ENCODE data around the gene CTSF.
A peak's percentile ranks its signal among the peaks of the same experiment; 100 is the strongest.
"Not testable (repeated sequence)": the region's sequence is repeated elsewhere in the genome, so short reads cannot be mapped to it uniquely, and the experiment has no call there.

Gene CTSF

DNA sequence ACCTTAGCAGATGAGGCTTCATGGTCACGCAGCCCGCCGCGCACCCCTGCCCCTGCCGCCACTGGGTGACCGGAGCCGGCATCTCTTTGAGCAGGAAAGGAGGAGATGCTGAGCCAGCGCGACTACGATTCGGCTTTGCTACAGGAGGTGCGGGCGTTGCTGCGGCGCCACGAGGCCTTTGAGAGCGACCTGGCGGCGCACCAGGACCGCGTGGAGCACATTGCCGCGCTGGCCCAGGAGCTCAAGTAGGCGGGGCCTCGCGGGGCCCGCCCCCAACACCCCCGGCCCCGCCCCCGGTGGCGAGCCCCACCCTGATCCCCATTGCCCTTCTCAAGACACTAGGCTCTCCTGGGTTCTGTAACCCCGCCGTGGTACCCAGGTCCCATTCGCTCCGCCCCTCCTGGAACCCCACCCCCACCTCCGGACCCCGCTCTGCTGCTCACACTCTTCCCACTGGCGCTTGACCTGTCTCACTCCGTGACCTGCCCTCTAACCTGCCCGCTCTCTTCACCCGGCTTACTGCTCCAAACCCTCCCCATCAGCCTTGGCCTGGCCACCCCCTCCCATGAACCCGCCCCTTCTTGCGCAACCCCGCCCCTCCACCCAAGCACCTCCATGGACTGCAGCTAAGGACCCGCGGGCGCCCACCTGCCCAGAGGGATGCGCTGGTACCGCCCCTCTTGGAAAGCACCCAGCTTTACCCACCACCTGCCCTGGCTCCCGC is 9.1 kb downstream of the CTSF start:
- DNase-seq (ENCODE audit: low spot score), result no peak

DNA sequence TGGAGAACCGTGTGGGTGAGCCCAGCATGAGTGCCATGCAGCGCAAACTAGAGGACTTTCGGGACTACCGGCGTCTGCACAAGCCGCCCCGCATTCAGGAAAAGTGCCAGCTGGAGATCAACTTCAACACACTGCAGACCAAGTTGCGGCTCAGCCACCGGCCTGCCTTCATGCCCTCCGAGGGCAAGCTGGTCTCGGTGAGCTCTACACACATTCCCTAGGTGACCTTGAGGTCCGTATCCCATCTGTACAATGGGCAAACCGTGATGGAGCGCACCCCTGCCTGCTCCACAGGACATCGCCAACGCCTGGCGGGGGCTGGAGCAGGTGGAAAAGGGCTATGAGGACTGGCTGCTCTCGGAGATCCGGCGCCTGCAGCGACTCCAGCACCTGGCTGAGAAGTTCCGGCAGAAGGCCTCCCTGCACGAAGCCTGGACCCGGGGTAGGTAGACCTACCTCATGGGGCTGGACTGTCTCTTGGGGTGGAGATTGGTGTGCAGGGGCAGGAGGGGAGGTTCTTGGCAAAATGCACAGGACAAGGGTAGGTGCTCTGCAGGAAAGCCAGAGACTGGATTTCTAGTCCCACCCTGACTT is 10.6 kb downstream of the CTSF start:
- DNase-seq (ENCODE audit: low spot score), result no peak

DNA sequence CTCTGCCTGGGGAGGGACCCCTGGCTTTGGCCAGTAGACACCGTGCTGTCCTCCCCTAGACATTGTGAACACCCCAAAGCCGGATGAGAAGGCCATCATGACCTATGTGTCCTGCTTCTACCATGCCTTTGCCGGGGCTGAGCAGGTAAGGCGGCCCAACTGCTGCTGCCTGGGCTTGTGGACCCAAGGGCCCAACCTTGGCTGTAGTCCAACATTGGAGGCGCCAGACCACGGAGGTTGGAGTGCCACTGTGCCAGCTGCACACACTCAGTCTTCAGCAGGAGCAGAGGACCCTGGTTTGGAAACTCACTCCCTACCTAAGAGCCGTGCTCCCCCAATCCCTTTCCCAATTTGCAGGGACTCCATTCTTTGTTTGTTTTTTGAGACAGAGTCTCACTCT is 12.3 kb downstream of the CTSF start:
- DNase-seq (ENCODE audit: low spot score), result no peak

- DNase-seq (ENCODE audit: low spot score), result no peak
Observed at GRCh38 chr11:66555416-66555815, 13.0 kb downstream of the CTSF start.

- DNase-seq (ENCODE audit: low spot score), result no peak
Observed at GRCh38 chr11:66554602-66555001, 13.8 kb downstream of the CTSF start.

GRCh38 chr11:66550887-66551286 is 17.5 kb downstream of the CTSF start:
- DNase-seq (ENCODE audit: low spot score), result no peak

DNA sequence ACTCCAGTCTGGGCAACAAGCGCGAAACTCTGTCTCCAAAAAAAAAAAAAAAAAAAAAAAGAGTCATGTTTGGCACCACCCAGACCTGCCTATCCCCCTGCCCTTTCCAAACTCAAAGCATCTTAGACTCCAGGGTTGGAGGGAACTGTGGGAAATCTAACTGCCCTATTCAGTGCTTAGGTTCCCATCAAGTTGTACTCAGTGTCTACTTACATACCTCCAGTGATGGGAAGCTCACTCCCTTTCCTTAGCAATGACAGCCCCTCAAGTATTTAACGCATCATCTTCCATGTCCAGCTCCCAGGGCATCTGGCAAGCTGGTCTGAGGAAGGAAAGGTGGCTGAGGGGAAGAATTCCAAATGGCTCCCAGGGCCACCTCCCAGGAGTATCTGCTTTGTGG is 18.7 kb downstream of the CTSF start:
- no peak for DNase-seq (ENCODE audit: low spot score)

DNA sequence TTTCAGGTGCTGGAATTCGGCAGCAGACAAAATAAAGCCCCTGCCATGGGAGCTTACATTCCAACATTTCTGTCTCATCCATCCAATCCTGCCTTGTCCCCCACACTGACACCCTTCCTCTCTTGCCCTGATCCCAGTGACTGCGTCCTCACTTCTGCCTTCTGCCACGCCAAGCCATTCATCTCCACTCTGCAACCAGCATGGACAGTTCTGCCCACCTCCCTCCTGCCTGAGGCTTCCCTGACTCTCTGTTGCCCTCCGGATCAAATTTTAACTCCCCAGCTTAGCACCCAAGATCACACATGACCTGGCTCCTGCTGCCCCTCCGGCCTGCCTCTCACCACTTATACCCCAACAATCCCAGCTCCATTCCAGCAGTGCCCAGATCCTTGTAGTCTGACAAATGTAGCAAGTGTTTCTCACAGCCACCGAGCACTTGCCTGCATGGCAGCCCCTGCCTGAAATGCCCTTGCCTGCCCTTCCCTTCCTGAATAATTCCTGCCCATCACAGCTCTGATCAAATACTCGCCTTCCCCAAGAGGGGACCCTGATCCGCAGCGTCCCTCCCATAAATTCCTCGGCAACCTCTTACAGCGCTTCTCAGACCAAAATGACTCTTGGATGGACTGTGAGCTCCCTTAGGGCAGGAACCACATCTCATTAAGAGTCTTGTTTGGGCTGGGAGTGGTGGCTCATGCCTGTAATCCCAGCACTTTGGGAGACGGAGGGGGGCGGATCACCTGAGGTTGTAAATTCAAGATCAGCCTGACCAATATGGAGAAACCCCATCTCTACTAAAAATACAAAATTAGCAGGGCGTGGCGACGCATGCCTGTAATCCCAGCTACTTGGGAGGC is 19.4 kb downstream of the CTSF start:
- DNase-seq (ENCODE audit: low spot score), result no peak

DNA sequence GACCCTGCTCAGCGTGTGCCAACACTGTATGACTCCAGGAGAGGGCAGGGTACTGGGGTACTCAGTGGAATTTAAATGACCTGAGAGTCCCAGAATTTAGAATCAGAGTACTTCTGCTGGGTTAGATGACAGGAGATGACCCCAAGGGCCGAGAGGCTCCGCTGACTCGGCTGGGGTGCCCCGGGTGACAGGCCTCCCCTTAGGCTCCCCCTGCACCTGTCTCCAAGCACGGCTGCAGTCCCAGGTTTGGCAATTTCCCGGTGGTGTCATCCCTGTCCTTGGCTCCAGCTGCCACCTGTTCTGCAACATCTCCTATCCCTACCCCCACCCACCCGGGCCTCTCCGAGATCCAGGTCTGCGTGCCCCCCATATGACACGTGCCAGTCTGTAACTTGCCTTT is 20.4 kb downstream of the CTSF start:
- DNase-seq (ENCODE audit: low spot score), result no peak

GRCh38 chr11:66547662-66548009 is 20.8 kb downstream of the CTSF start:
- DNase-seq (ENCODE audit: low spot score), result no peak

GRCh38 chr11:66546966-66547661 is 21.3 kb downstream of the CTSF start:
- no peak for DNase-seq (ENCODE audit: low spot score)

GRCh38 chr11:66546368-66546965 is 21.9 kb downstream of the CTSF start, which contains the start of gene ACTN3:
Gene ACTN3 (plus strand): TSS chr11:66546903. CDS start chr11:66546938, 35 bp downstream.
- no peak for DNase-seq (ENCODE audit: low spot score)

DNA sequence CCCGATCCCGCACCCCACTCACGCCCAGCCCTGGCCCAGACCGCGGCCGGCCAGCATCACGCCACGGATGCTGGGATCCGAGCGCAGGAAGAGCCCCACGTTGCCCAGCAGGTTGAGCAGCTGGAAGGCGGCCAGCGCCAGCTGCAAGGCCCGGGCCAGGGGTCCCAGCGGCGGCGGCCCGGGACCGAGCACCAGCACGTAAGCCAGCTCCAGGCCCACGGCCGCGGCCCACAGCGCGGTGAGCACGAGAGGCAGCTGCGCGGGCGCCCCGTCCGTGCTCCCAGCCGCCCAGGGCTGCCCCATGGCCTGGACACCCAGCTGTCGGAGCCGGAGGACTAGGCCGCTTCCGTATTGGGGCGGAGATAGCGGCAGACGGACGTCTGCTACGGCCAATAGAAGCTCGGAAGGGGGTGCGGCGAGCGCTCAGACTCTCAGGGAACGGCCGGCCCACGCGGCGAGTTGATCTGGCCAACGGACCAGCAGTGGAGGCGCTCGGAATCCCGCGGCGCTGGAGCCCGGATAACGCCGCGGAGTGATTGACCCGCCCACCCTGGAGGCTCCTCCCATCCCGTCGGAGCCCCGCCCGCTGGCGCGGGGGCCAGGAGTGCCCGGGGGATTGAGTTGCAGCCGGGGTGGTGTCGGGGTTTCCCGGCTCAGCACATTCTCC is 22.6 kb downstream of the CTSF start, which contains the start of gene ZDHHC24:
TSS of gene ZDHHC24 (minus strand) at position 348 of the 667 bp plus-strand sequence. CDS start at position 303, 45 bp downstream.
- DNase-seq (ENCODE audit: low spot score), result peak; percentile 98

DNA sequence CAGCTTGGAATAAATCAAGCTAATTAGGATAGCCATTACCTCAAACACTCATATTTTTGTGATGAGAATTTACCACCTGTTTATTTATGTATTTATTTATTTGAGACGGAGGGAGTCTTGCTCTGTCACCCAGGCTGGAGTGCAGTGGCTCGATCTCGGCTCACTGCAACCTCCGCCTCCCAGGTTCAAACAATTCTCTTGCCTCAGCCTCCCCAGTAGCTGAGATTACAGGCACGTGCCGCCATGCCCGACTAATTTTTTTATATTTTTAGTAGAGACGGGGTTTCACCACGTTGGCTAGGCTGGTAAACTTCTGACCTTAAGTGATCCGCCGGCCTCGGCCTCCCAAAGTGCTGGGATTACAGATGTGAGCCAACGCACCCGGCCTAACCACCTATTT is 23.5 kb downstream of the CTSF start:
- not testable (repeated sequence) for DNase-seq (ENCODE audit: low spot score)

GRCh38 chr11:66543263-66544107 is 24.9 kb downstream of the CTSF start:
- no peak for DNase-seq (ENCODE audit: low spot score)

DNA sequence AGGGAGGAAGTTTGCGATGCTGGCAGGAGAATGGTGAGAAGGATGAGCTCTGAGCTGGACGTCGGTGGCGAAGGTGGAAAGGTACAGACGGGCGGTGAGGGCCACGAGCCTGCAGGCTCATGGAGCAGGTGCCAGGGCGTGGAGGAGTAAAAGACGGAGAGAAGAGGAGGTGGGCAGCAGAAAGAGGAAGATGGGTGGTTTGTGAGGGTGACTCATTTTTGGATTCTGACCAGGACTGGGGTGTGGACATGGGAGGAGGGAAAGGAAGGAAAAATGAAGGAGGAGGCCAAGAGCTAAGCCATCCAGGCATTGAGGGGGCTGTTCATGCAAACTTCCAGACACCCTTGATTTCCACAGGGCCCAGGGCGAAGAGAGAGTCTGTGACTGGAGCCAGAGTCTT is 26.0 kb downstream of the CTSF start:
- DNase-seq (ENCODE audit: low spot score), result no peak

DNA sequence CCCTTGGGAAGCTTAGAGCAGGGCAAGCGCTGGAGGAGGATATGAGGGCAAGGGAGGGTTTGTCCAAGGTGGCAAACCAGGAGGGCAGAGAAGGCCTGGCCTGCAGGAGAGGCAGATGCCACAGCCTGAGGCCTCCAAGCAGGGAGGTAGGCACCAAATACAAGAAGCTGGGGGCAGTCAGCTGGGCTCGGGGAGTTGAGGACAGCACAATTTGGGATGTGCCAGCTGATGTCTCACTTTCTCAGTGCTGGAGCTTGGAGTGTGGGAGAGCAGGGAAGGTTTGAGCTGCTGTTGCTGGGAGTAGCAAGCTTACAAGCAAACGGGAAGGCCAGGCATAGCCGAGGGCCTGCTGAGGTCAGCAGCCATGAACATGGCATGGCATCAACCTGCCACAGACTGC is 26.5 kb downstream of the CTSF start:
- DNase-seq (ENCODE audit: low spot score), result no peak

DNA sequence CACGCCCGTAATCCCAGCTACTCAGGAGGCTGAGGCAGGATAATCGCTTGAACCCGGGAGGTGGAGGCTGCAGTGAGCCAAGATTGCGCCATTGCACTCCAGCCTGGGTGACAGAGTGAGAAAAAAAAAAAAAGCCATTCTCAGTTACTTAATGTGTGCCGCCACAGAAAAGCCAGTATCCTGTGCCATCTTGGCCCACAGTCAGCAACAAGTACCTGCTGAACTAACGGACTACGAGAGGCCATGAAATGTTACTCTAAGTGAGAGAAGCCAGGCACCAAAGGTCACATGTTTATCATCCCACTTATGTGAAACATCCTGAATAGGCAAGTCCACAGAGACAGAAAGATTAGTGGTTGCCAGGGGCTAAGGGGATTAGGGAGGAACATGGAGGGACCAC is 27.8 kb downstream of the CTSF start:
- not testable (repeated sequence) for DNase-seq (ENCODE audit: low spot score)

GRCh38 chr11:66539870-66540213 is 28.6 kb downstream of the CTSF start:
- no peak for DNase-seq (ENCODE audit: low spot score)

- no peak for DNase-seq (ENCODE audit: low spot score)
Observed at GRCh38 chr11:66539170-66539869, 29.1 kb downstream of the CTSF start.
